T-cell (primary cell): ENCODE results near the gene PDGFD. TPM values are rescaled to one million over a fixed set of nuclear protein-coding genes. Genes with fewer than 3 reads are reported as not detected.

Source experiments
- ATAC-seq, 4 experiments: fragments of 200-7000 bp in 3 of 4; fragments of 150-1000 bp in 1 of 4; cut with Tn5 transposase; replicated peaks in 1 of 4; 1 replicate in 3 of 4; 2 replicates in 1 of 4; pipeline ENCODE4 v1.10.0; 2021; ENCODE audit warnings: moderate library complexity in 3 of 4, mild to moderate bottlenecking in 2 of 4, moderate number of reproducible peaks in 1 of 4
- CTCF ChIA-PET, 2 donors: fragments of 300-600 bp; sonication (Branson Sonifier 250); formaldehyde crosslinking; loops; one replicate each; lab custom pipeline; 2022; ENCODE audit warnings: antibody characterized with exemption in 2 of 2; lab: Charles Lee
- POLR2A ChIA-PET, 2 donors: fragments of 300-600 bp; sonication (Branson Sonifier 250); formaldehyde crosslinking; loops; one replicate each; lab custom pipeline; 2022; ENCODE audit warnings: antibody characterized with exemption in 2 of 2; lab: Charles Lee
- DNase-seq, 35 experiments: peaks; one replicate each; pipeline versions ENCODE4 v3.0.0 to v3.0.0-alpha.2; 2013 to 2023
- H3K27ac ChIP-seq: one replicate; pipeline ENCODE4 v1.5.1; 2013; ENCODE audit warnings: low read length
- H3K27me3 ChIP-seq, 2 experiments: replicated peaks in 1 of 2; 1 replicate in 1 of 2; 2 replicates in 1 of 2; pipeline versions ENCODE4 v1.6.1 to v1.7.0; 2013; ENCODE audit warnings: low read length in 1 of 2, mixed read lengths in 1 of 2; ENCODE audit not compliant: control insufficient read depth in 2 of 2, insufficient read depth in 2 of 2; ENCODE audit errors: extremely low read depth in 1 of 2
- H3K36me3 ChIP-seq, 2 donors: 1 replicate in 1 of 2; 2 replicates in 1 of 2; pipeline versions ENCODE4 v1.6.1 to v1.7.0; 2013; ENCODE audit warnings: low read length in 1 of 2; ENCODE audit not compliant: control insufficient read depth in 2 of 2, insufficient read depth in 1 of 2; ENCODE audit errors: extremely low read depth in 1 of 2
- H3K4me1 ChIP-seq, 2 experiments: 1 replicate in 1 of 2; 2 replicates in 1 of 2; pipeline versions ENCODE4 v1.6.1 to v1.7.0; 2013; ENCODE audit warnings: low read length in 2 of 2, mixed read lengths in 1 of 2; ENCODE audit not compliant: insufficient read depth in 2 of 2, control insufficient read depth in 1 of 2; ENCODE audit errors: extremely low read depth in 1 of 2
- H3K4me3 ChIP-seq, 2 donors: 1 replicate in 1 of 2; 2 replicates in 1 of 2; pipeline versions ENCODE4 v1.5.1 to v1.7.0; 2013; ENCODE audit warnings: mild to moderate bottlenecking in 2 of 2, low read length in 1 of 2, moderate library complexity in 1 of 2; ENCODE audit not compliant: control insufficient read depth in 1 of 2; ENCODE audit errors: extremely low read depth in 1 of 2
- H3K9me3 ChIP-seq: 2 replicates; pipeline ENCODE4 v1.7.0; 2013
- H3K27ac Mint-ChIP-seq, 2 donors: one replicate each; pipeline ENCODE4 v1.8.0; 2020 to 2021; ENCODE audit warnings: mild to moderate bottlenecking in 2 of 2, mixed read lengths in 2 of 2
- H3K27me3 Mint-ChIP-seq, 2 donors: one replicate each; pipeline ENCODE4 v1.8.0; 2021 to 2022; ENCODE audit warnings: mixed read lengths in 2 of 2
- H3K36me3 Mint-ChIP-seq: one replicate; pipeline ENCODE4 v1.8.0; 2021; ENCODE audit warnings: mixed read lengths
- H3K4me1 Mint-ChIP-seq, 3 donors: one replicate each; pipeline ENCODE4 v1.8.0; 2020 to 2022; ENCODE audit warnings: mixed read lengths in 3 of 3, mild to moderate bottlenecking in 1 of 3
- H3K4me3 Mint-ChIP-seq, 3 donors: one replicate each; pipeline ENCODE4 v1.8.0; 2020 to 2022; ENCODE audit warnings: mild to moderate bottlenecking in 3 of 3, mixed read lengths in 3 of 3, moderate library complexity in 3 of 3
- H3K9me3 Mint-ChIP-seq, 3 donors: one replicate each; pipeline ENCODE4 v1.8.0; 2020 to 2022; ENCODE audit warnings: mixed read lengths in 3 of 3
- WGBS: methylation state at CpG from one replicate; pipeline ENCODE4 v1.1.5; 2013; ENCODE audit warnings: missing lambda C conversion rate; ENCODE audit not compliant: insufficient coverage; 5-methylcytosine and 5-hydroxymethylcytosine counted together
- total RNA-seq, 35 experiments: library from RNA in 6 of 35; stranded (reverse) in 6 of 35; fragments of 120-200 nt in 1 of 35; gene quantifications; one replicate each; pipeline versions ENCODE4 v1.2.1 to v1.2.4 and lab custom pipeline; 2013 to 2026

The PDGFD gene
- total RNA-seq, 5 donors from 2014 or later (not counting 1 experiment from before 2014, with no cell fraction given): 0.35 to 2.9 (median 1.2) TPM

- H3K4me1 ChIP-seq: no peaks in the 10 kb centered on the region
- POLR2A ChIA-PET: no interaction called here
- WGBS: no CpG with 5 or more reads among the region's 2 CpGs
- DNase-seq (no peak), ATAC-seq (no peak)
- H3K36me3 Mint-ChIP-seq: no peaks in the 10 kb centered on the region
- H3K4me1 Mint-ChIP-seq: no peaks in the 10 kb centered on the region
- no peaks in the 10 kb centered on the region for H3K36me3 ChIP-seq
- CTCF ChIA-PET: no interaction called here
- H3K27ac Mint-ChIP-seq: no peak overlapping the region
- no peak overlapping the region for H3K27ac ChIP-seq
- no peak overlapping the region for H3K4me3 ChIP-seq
- H3K9me3 Mint-ChIP-seq: peaks cover 0 to 5% (median 0%) of the 10 kb centered on the region in 3 donors
- H3K27me3 Mint-ChIP-seq: no peaks in the 10 kb centered on the region
- no peaks in the 10 kb centered on the region for H3K9me3 ChIP-seq
- H3K4me3 Mint-ChIP-seq: no peak overlapping the region
- no peaks in the 10 kb centered on the region for H3K27me3 ChIP-seq
These were observed 152.9 kb downstream of the PDGFD start for GRCh38 chr11:104011044-104011443.

- H3K36me3 ChIP-seq: no peaks in the 10 kb centered on the region
- ChIA-PET CTCF (no interaction called here), POLR2A (no interaction called here)
- no peaks in the 10 kb centered on the region for H3K27me3 ChIP-seq
- no peak overlapping the region for H3K27ac ChIP-seq
- WGBS: 92% methylated on average over 2 of the region's 3 CpGs
- no peaks in the 10 kb centered on the region for H3K27me3 Mint-ChIP-seq
- no peaks in the 10 kb centered on the region for H3K4me1 Mint-ChIP-seq
- ATAC-seq: no peak
- H3K9me3 ChIP-seq: no peaks in the 10 kb centered on the region
- H3K4me3 ChIP-seq: no peak overlapping the region
- H3K27ac Mint-ChIP-seq: no peak overlapping the region
- no peaks in the 10 kb centered on the region for H3K36me3 Mint-ChIP-seq
- H3K4me3 Mint-ChIP-seq: no peak overlapping the region
- no peaks in the 10 kb centered on the region for H3K4me1 ChIP-seq
- H3K9me3 Mint-ChIP-seq: peaks cover 0 to 5% (median 0%) of the 10 kb centered on the region in 3 donors
- DNase-seq: no peak
These were observed 154.2 kb downstream of the PDGFD start for GRCh38 chr11:104009744-104010143.

- ATAC-seq (no peak), DNase-seq (no peak)
- Histone ChIP-seq H3K9me3 (no peaks in the 10 kb centered on the region), H3K4me1 (no peaks in the 10 kb centered on the region), H3K36me3 (no peaks in the 10 kb centered on the region), H3K27ac (no peak overlapping the region), H3K4me3 (no peak overlapping the region), H3K27me3 (no peaks in the 10 kb centered on the region)
- no peak overlapping the region for H3K27ac Mint-ChIP-seq
- POLR2A ChIA-PET: no interaction called here
- H3K4me1 Mint-ChIP-seq: no peaks in the 10 kb centered on the region
- WGBS: 80% methylated on average over 1 of the region's 2 CpGs
- no peaks in the 10 kb centered on the region for H3K27me3 Mint-ChIP-seq
- no peak overlapping the region for H3K4me3 Mint-ChIP-seq
- no peaks in the 10 kb centered on the region for H3K36me3 Mint-ChIP-seq
- CTCF ChIA-PET: no interaction called here
- H3K9me3 Mint-ChIP-seq: no peaks in the 10 kb centered on the region
These were observed 158.6 kb downstream of the PDGFD start for GRCh38 chr11:104005234-104005855.

DNA sequence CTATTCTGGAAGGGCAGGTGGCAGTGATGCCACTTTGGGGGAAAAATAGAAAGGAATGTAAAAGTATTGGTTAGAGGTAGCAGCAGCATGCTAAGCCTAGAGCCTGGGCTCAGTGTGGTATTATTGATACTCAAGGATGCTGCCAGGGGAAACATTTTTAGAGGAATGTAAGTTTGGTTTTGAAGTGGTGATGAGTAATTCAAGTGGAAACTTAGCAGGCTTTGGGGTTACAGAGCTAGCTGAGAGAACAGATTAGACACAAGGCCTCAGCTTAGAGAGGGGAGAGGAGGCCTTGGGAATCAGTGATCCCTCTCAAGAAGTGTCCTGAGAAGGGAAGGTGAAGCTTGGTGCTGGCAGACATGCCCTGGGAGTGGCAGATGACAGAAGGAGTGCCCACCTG lies 160.5 kb downstream of the PDGFD start:
- Mint-ChIP-seq H3K27me3 (no peaks in the 10 kb centered on the region), H3K4me3 (no peak overlapping the region), H3K4me1 (no peaks in the 10 kb centered on the region), H3K36me3 (no peaks in the 10 kb centered on the region), H3K9me3 (no peaks in the 10 kb centered on the region), H3K27ac (no peak overlapping the region)
- ChIA-PET CTCF (no interaction called here), POLR2A (no interaction called here)
- H3K4me1 ChIP-seq: no peaks in the 10 kb centered on the region
- no peaks in the 10 kb centered on the region for H3K27me3 ChIP-seq
- no peak overlapping the region for H3K27ac ChIP-seq
- ATAC-seq: no peak
- no peak overlapping the region for H3K4me3 ChIP-seq
- H3K9me3 ChIP-seq: no peaks in the 10 kb centered on the region
- no peak for DNase-seq
- no peaks in the 10 kb centered on the region for H3K36me3 ChIP-seq

DNA sequence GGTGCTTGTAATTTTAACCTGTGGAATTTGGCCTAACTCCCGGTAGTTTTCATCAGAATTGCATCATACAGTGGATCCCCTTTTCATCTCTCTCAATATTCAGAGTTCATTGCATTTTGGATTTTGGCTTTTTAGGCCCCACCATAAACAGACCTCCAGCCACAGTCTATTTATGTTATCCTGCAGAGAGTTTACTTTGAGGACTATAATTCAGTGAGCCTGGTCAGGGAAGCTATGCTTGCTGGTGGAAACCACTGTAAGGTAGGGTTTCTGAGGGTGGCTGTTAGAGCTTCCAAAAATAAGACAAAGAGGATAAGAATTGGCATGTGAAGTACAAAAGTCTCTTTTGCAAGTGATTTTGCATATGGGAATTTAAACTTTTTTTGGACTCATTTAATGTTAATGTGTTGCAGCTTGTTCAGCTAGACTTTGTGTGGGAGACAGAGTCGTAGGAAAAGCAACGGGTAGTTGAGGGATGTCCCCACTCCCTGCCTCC lies 162.3 kb downstream of the PDGFD start:
- POLR2A ChIA-PET: no interaction called here
- Histone ChIP-seq H3K27me3 (no peaks in the 10 kb centered on the region), H3K9me3 (no peaks in the 10 kb centered on the region), H3K27ac (no peak overlapping the region), H3K36me3 (no peaks in the 10 kb centered on the region), H3K4me3 (no peak overlapping the region), H3K4me1 (no peaks in the 10 kb centered on the region)
- WGBS: 86% methylated on average over 2 of the region's 3 CpGs
- CTCF ChIA-PET: no interaction called here
- Mint-ChIP-seq H3K27ac (no peak overlapping the region), H3K36me3 (no peaks in the 10 kb centered on the region), H3K4me3 (no peak overlapping the region), H3K27me3 (no peaks in the 10 kb centered on the region), H3K9me3 (no peaks in the 10 kb centered on the region), H3K4me1 (no peaks in the 10 kb centered on the region)
- ATAC-seq: no peak
- DNase-seq: no peak

DNA sequence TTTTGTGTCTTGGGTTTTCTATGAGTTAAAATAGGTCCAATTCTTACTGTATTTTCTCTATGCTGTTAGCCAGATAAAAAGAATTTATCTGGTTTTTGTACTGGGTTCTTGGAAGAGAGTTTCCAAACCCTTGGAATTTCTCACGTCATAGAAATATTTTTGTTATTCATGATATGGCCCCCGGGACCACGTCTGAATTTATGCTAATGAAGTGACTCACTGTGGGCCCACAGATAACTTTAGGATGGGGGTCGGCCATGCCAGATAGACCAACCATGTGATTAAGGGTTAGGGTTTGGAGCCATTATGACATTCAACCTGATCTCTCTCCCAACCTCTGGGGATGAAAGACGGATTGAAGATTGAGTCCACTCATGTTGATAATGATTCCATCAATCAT lies 163.1 kb downstream of the PDGFD start:
- no peaks in the 10 kb centered on the region for H3K27me3 ChIP-seq
- no peaks in the 10 kb centered on the region for H3K4me1 Mint-ChIP-seq
- 80% methylated on average over 1 of the region's 5 CpGs for WGBS
- no peak overlapping the region for H3K27ac ChIP-seq
- H3K4me1 ChIP-seq: no peaks in the 10 kb centered on the region
- H3K27ac Mint-ChIP-seq: no peak overlapping the region
- H3K4me3 Mint-ChIP-seq: no peak overlapping the region
- ChIA-PET CTCF (no interaction called here), POLR2A (no interaction called here)
- H3K4me3 ChIP-seq: no peak overlapping the region
- no peaks in the 10 kb centered on the region for H3K27me3 Mint-ChIP-seq
- DNase-seq (no peak), ATAC-seq (no peak)
- no peaks in the 10 kb centered on the region for H3K9me3 ChIP-seq
- H3K36me3 Mint-ChIP-seq: no peaks in the 10 kb centered on the region
- no peaks in the 10 kb centered on the region for H3K9me3 Mint-ChIP-seq
- H3K36me3 ChIP-seq: no peaks in the 10 kb centered on the region
